HG03025 (cell line): Measurements from ENCODE around the gene APBA1.

ENCODE experiments used
- ATAC-seq: cut with Tn5 transposase; IDR thresholded peaks from one replicate; pipeline ENCODE4 v1.9.1; 2021; ENCODE audit warnings: mild to moderate bottlenecking, moderate library complexity; ENCODE audit not compliant: unreplicated experiment, low FRiP score

The APBA1 gene

DNA sequence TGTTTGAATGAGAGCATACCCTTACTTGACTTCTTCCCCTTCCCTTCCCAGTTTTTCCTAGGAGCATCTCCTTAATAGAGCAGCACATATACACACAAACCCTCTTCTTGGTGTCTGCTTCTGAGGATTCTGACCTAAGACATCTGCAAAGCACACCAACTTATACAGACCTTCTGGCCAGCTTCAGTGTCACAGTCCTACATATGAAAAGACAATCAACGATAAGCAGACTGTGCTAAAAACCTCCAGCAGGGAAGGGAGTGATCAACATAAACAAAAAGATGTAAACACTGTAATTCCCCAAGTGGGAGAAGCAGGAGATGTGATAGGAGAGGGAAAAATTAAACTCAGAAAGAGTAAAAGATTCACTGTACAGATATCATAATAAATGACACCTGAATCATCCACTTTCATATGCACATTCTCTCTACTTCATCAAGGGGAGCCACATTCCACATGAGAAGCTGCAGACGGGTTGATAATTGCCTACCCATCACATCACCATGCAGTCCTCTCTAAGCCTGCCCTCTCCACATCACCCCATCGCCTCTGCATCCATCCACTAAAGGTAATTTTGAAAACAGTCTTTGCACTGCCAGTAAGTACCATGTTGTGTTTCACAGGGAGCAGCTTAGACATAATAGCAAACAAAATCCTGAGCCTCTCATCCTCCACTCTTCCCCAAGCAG lies 13.0 kb downstream of the APBA1 start:
- ATAC-seq, result no peak

DNA sequence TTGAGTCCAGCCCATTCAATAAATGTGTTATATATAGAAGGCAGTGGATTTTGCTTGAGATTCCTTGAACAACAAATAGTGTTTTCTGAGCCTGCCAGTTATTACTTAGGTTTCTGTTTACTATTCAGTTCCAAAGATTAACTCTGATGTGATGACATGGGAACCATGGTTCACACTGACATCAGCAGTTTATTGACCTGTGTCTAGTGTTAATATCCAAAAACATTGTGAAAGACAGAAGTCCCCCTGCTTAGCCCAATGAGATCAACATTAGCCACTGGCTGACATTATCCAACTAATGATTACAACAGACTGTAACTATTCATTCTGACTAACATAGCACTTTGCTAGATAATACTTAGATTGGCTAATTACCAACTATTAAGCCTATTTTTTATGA lies 14.9 kb downstream of the APBA1 start:
- no peak for ATAC-seq

DNA sequence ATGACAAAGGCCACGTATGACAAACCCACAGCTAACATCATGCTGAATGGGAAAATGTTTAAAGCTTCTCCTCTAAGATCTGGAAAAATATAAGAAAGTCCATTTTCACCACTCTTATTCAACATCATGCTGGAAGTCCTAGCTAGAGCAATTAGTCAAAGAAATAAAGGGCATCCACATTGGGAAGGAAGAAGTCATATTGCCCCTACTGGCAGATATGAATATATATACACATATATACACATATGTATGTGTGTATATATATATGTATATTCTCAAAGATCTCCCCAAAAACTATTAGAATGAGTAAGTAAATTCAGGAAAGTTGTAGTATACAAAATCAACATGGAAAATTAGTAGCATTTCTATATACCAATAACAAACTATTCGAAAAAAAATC lies 17.1 kb downstream of the APBA1 start:
- ATAC-seq, result no peak

DNA sequence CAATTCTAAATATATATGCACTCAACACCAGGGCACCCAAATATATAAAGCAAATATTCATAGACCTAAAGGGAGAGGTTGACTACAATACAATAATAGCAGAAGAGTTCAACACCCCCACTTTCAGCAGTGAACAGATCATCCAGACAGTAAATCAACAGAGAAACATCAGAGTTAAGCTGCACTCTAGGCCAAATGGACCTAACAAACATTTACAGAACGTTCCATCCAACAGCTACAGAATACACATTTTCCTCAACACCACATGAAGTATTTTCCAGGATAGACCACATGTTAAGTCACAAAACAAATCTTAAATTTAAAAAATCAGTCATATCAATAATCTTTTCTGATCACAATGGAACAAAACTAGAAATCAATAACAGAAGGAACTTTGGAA lies 18.9 kb downstream of the APBA1 start:
- ATAC-seq, result no peak

DNA sequence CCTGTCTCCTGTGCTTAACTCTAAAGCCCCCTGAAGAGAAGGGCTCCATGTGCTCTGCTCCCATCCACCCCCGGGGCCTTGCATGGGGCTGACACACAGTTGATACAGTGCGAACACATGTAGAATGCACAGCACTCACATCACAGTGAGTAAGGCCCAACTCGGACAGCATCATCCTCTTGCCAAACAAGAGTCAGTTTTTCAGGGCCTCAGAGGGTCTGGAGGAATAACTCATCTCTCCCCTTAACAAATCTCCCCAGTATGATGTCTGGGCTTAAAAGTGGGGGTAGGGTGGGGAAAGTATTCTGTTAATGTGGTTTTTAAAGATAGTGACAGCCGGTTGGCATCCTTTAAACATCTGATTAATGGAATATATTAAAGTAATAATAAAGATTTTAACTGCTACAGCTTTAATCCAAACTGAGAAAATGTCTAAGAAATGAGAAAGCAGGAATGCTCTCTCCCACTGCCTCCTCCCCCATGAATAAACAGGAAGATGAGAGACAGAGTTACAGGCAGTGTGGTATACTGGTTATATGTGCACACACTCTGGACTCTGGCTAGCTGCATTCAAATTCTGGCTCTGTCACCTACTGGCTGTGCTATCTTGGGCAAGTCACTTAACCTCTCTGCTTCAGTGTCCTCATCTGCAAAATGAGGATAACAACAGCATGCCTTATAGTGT lies 22.5 kb downstream of the APBA1 start:
- ATAC-seq, result no peak

DNA sequence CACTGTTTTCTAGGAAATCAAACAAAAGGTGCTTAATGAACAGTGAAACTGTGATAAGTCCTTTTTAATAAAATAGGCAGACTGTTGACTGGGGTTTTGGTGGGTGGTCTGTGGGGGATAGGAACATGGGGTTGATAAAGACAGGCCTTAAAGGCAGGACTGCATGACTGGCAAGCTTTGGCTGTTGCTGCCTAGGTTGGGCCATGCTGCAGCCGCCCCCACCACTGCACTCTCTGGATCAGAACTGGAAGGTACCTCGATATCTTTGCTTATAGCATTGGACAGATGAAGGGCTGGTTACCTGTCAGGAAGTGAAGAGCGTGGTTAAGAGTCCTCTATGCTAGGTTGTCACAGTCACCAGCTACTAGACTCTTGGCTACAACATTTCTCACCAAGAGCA lies 24.4 kb downstream of the APBA1 start:
- no peak for ATAC-seq

DNA sequence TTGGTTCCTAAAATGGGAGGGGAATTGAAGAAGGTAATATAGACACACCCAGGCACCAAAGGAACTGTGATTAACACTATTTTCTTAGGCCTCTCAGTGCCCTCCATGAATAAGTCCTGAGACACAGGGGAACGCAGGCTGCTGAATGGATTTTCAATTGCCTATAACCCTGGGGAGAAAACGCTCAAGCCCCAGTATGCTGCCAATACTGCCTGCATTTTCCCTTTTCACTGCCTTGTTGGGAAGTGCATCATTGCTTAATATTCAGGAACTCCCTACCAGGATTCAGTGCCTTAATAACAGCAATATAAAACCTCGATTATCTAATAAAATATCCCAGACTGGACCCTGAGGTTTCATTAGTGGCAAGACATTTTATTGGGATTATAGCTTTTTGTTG lies 25.4 kb downstream of the APBA1 start:
- no peak for ATAC-seq

DNA sequence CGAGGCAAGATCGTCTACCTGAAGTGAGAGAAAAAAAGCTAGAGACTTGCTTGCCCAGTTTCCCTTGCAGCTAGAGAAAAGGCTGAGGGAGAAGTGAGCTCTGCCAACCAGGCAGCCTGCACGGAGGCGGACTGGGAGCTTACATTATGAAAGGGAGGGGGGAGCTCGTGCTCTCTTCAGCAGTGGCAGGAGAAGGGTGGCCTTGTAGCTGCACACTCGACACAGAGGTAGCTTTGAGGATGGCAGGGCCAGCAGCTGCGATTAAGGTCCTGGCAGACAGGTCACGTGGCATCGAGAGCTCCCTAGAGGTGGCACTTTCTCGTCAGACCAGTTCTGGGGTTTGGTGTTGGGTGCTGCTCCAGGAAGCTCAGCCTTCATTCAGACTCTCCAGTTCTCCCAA lies 26.7 kb downstream of the APBA1 start:
- no peak for ATAC-seq

DNA sequence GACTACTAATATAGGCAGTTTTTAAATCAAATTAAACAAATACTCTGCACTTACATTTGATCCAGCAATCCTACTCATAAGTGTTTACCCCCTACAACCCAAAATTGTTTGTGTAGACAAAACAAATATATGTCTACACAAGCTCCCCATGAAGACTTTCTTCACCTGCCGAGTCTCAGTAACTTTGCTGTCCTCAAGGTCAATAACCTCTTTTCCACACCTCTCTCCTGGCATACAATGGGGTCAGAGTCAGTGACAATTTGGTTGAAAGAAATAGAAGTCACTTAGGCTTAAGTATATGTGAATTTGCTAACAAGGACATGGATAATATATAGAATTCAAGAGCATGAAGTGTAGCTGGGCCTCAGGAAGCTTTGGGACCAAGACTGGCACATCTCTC lies 29.1 kb downstream of the APBA1 start:
- ATAC-seq, result no peak

DNA sequence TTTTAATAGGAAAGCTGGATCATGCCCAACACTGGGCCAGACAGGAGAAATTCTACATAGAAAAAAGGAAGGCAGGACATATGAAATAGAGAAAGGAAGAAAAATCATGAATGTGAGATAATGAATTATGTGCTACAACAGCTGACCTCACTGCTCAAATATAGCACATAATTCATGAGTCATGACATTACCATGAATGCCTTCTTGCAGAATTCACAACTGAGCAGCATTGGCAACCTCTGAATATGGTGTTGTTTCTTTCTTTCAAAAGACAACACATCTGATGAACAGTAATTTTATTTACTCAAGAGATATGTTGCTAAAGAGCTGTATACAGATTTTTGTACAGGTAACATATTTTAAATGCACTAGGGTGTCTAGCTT lies 34.4 kb downstream of the APBA1 start:
- ATAC-seq, result no peak

DNA sequence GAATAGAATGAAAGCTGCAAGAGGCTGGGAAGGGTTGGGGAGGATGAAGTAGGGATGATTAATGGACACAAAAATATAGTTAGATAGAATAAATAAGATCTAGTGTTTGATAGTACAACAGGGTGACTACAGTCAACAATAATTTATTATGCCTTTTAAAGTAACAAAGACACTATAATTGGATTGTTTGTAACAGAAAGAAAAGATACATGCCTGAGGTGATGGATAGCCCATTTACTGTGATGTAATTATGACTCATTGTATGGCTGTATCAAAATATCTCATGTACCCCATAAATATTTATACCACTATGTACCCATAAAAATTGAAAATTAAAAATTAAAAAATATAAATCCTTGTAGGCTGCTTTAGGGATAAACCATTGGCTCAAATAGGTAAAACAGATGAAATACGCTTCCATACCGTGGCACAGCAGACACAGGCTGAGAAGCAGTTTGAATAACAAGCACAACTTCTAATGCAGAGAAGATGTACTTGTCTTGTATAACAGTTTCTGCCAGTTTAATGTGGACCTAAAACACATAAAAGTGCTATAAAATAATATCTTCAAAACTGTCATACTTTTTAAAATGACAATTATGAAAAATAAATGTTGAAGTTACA lies 34.9 kb downstream of the APBA1 start:
- no peak for ATAC-seq

DNA sequence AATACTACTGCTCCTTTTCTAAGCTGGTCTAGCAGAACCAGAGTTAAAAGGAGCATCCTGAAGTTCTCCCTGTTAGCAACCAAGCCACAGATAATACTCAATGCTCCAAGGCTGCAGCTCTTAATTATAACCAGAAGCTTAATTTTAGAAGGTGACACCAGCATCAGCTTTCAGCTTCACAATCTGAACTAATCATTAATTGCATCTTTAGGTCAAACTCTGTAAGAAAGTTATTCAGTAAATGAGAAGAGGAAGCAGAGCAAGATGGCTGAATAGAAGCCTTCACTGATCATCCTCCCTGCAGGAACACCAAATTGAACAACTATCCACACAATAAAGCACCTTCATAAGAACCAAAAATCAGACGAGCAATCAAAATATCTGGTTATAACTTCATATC lies 38.5 kb downstream of the APBA1 start:
- no peak for ATAC-seq

DNA sequence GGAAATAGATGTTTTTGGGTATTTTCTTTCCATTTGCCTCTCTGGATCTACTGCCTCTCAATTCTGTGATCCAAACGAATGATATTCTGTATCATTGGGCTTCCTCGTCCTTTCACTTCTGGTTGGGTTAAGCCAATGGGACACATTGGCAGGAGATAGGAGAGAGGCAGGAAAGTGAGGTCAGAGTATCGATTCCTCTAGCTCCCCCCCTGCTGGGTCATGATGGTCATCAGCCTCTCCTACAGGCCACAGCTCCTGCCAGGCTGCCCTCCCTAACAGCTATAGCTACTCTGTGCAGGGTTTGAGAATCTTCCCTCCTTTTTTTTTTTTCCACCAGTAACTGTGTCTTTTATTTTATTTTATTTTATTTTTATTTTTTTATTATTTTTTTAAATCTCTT lies 39.4 kb downstream of the APBA1 start:
- ATAC-seq, result no peak

DNA sequence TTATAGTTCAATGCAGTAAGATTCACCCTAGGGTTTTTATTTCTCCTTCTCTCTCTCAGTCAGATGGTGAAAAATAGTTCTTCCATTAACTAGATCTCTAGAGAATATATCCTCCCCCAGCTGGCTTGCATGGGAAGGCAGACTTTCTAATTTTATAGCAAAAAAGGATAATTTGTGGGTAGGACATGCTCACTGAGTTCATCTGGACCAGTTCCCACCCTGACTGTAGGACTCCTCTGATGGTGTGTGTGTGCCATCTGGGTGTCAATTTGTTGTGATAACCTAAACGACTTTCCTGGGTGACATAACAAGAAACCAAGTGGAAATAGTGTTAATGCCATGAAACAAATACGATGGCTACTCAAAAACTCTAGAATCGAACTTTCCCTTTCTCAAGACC lies 44.9 kb downstream of the APBA1 start:
- no peak for ATAC-seq

DNA sequence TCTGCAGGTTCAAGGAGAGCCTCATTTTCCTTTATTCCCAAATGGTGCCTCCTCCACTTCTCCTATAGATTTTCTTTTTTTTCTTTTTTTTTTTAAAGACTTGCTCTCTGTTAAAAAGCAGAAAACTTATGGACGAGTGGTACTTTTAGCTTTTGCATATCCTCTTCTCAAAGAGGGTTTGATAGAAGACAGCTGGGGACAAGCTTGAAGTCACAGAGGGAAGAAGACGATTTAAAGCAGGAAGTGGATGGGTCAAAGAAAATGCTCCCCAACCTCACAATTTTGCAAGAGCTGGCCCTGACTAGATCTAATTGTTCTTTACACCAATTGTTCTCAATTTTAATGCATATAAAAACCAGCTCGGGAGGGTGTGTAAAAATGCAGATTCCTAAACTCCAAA lies 48.9 kb downstream of the APBA1 start:
- ATAC-seq, result no peak

DNA sequence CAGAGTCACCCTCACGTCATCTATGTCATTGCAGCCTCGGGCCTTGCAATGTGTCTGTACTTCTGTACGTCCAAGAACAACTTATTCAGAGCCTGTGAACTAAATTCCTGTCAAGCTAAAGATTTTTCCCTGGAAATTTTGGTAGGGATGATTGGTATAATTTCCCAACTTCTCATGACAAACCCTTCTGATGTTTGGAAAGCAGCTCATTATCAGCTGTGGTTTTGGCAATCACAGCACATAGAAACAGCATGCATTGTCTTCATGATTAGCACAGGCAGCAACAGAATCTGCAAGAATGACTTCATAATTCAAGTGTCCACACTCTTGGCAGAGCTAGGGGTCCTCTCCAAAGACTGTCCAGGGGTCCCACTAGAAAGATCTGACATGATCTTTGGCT lies 49.5 kb downstream of the APBA1 start:
- ATAC-seq, result no peak

DNA sequence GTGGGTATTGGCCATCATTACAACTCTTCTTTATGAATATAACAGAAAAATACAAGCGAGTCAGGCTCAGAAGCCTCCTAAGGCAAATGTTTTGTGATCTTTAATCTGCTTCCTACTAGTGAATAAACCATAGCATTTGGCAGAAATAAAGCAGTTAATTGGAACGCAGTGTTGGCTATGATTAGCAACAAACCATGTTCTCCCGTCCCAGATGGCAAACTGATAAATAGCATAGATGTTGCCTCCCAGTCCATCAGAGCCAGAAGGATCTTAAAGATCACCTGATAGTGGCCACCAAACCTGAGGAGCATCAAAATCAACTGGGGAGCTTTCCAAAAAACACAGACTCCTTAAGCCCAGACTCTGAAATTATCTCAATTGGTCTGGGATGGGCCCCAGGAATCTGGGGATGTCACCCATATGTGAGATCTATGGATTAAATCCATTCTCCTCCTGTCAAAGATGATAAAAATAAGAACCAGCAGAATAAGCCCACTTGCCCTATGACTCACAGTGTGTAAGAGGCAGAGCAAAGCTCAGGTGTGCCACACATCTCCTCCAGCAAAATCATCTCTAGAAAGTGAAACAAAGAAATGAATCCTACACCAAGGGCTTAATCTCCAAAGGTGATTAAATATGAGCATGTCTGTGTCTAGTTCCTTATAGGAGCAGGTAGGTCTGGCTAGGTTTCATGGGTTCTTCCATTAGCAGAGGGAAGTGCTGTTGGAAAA lies 50.3 kb downstream of the APBA1 start:
- no peak for ATAC-seq

DNA sequence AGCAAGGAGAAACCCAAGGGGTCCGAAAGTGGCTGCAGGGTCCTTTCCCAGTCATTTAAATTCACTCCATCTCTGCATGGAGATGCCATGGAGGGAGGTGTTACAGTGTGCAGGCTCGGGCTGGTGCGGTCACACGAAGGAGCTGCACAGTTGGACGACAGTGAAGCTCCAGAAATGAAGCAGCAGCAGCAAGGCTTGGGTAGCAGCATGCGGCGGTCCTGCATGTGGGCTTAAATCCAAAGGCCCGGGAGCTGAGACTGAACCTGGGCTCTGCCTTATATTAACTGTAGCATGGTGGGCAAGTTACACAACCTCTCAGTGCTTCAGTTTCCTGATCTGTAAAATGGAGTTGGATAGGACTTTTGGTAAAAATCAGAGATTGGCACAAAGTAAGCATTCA lies 51.4 kb downstream of the APBA1 start:
- no peak for ATAC-seq

DNA sequence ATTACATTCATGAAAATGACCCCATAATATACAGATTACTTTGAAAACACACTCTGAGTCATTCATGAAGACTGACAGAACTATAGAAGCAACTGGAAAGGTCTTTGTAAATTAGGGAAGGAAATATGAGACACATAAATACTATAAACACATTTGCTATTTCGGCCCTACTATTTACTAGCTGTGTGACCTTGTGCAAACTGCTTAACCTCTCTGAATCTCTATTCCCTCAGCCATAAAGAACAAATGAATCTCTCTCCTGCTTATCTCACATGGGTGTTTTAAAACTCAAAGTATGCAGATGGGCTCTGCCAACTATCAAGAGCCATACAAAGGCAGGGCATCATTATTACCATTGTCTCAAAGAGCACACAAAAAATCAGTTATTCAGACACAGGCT lies 52.9 kb downstream of the APBA1 start:
- ATAC-seq, result no peak

DNA sequence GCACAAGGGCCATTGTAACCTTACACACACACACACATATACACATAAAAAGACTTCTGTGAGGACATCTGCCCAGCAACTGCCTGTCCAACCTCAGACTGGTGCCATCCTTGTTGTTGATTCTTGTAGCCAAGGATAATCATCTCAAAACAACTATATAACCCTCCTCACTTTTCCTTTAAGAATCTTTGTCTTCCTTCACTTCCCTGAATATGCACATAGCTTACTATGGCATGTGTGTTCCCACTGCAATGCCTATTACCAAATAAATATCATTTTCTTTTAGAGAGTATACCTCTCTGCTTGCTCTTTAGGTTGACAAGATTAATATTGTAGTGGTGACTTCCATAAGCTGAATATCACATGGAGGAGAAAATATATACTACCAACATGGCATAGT lies 55.2 kb downstream of the APBA1 start:
- ATAC-seq, result no peak

DNA sequence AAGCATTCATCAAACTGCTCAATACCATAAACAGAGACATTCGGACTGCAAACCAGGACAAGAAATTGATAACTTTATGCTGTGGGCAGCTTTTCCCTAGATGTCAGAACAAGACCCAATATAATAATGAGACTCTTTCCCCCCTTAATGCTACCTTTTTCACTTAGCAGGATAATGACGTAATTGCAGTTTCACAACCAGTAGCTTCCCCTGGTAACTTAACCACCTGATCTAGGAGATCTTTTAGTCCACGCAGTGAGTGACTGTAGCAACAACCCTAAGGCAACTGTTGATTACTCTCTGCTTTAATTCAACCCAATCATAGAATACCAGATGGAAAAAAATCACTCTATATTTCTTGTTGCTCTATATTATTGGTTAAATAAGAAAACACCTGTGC lies 56.3 kb downstream of the APBA1 start:
- no peak for ATAC-seq

DNA sequence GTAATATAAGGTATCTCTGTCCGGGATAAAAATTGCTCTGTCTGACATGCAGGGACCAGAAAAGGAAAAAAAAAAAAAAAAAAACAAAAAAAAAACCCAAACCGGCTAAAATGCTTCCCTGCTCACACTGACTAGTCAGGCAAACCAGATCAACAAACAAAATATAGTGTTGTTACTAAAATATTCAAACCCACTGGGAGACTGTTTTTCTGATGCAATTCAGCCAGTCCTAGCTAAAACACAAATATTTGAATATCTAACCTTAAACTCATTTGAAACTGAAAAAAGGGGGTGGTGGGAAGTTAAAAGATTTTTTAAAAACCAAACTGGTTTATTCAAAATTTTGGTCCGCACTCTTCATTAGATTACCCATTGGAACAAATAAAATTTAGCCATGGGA lies 61.0 kb downstream of the APBA1 start:
- no peak for ATAC-seq
